GM12891 (cell line): ENCODE results near the gene TTYH1.

Experiments used
- POLR2A ChIP-seq: IDR thresholded peaks from 2 replicates; pipeline ENCODE4 v1.6.1; 2011; ENCODE audit warnings: low read depth, low read length, control low read depth
- POLR2AphosphoS5 ChIP-seq: IDR thresholded peaks from 2 replicates; pipeline ENCODE4 v1.6.1; 2011; ENCODE audit warnings: low read depth, low read length, control low read depth
- POU2F2 ChIP-seq: IDR thresholded peaks from 2 replicates; pipeline ENCODE4 v1.6.1; 2011; ENCODE audit warnings: low read depth, mild to moderate bottlenecking, control low read depth, low read length, moderate library complexity
- SPI1 ChIP-seq: IDR thresholded peaks from 2 replicates; pipeline ENCODE4 v1.6.1; 2011; ENCODE audit warnings: low read depth, low read length, control low read depth
- TAF1 ChIP-seq: IDR thresholded peaks from 2 replicates; pipeline ENCODE4 v1.6.1; 2011; ENCODE audit warnings: low read depth, low read length, control low read depth

GRCh38 chr19:54408456-54409026 lies 6.7 kb upstream of the TTYH1 start:
- TF ChIP-seq POLR2AphosphoS5 (no peak), POLR2A (no peak), TAF1 (no peak), SPI1 (no peak), POU2F2 (no peak)
